ENCODE data around the gene SOX21. TPM values are rescaled to one million over a fixed set of nuclear protein-coding genes. Genes with fewer than 3 reads are reported as not detected.

SOX21 gene
- total RNA-seq, 5 donors from 2014 or later (not counting 1 experiment from before 2014, with no cell fraction given), result not detected

DNA sequence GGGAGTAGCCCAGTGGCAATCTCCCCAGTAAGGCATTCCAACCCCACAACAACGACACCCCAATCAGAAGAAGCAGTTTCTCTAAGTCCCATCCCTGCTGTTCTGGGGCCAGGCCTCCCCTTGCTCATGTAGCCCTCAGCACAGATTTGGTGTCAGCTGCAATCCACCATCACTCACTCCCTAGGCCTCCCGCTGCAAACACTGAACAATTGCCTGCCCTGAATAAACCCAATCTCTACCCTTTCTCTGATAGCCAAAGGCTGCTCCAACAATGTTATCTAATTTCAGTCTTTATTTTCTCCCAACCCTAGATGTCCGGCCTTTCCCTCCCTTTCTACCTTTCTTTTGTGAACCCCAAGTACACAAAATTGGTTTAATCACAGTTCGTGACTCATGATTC lies 5.6 kb upstream of the SOX21 start:
- no peak overlapping the region for H3K4me3 Mint-ChIP-seq
- peaks cover 0 to 2% of the 10 kb centered on the region in 2 experiments for H3K4me1 ChIP-seq (ENCODE audit: control insufficient read depth in 1 of 2, extremely low read depth in 1 of 2, insufficient read depth in 2 of 2, low read length in 2 of 2)
- no peak overlapping the region for H3K27ac Mint-ChIP-seq
- ChIA-PET CTCF (no interaction called here), POLR2A (no interaction called here)
- H3K36me3 ChIP-seq (ENCODE audit: control insufficient read depth in 2 of 2, extremely low read depth in 1 of 2, insufficient read depth in 1 of 2, low read length in 1 of 2), result no peaks in the 10 kb centered on the region
- no peak overlapping the region for H3K27ac ChIP-seq (ENCODE audit: low read length)
- no peak for ATAC-seq (replicated peaks in 1 of 4)
- peaks cover 5 to 23% of the 10 kb centered on the region in 2 experiments for H3K27me3 ChIP-seq (replicated peaks in 1 of 2; ENCODE audit: control insufficient read depth in 2 of 2, extremely low read depth in 1 of 2, insufficient read depth in 2 of 2, low read length in 1 of 2)
- 83% methylated on average over 2 of the region's 4 CpGs for WGBS (ENCODE audit: insufficient coverage)
- no peaks in the 10 kb centered on the region for H3K9me3 ChIP-seq
- peaks cover 0 to 5% (median 3%) of the 10 kb centered on the region in 3 donors for H3K4me1 Mint-ChIP-seq
- H3K27me3 Mint-ChIP-seq, result peaks cover 52 to 65% of the 10 kb centered on the region in 2 donors
- H3K36me3 Mint-ChIP-seq, result no peaks in the 10 kb centered on the region
- H3K4me3 ChIP-seq (ENCODE audit: control insufficient read depth in 1 of 2, extremely low read depth in 1 of 2, low read length in 1 of 2), result no peak overlapping the region
- no peaks in the 10 kb centered on the region for H3K9me3 Mint-ChIP-seq
- no peak for DNase-seq

- no peak overlapping the region for H3K27ac Mint-ChIP-seq
- H3K27me3 ChIP-seq (replicated peaks in 1 of 2; ENCODE audit: control insufficient read depth in 2 of 2, extremely low read depth in 1 of 2, insufficient read depth in 2 of 2, low read length in 1 of 2), result peaks cover 5 to 30% of the 10 kb centered on the region in 2 experiments
- H3K4me1 ChIP-seq (ENCODE audit: control insufficient read depth in 1 of 2, extremely low read depth in 1 of 2, insufficient read depth in 2 of 2, low read length in 2 of 2), result peaks cover 2 to 14% of the 10 kb centered on the region in 2 experiments
- H3K4me1 Mint-ChIP-seq, result peaks cover 0 to 10% (median 9%) of the 10 kb centered on the region in 3 donors
- WGBS (ENCODE audit: insufficient coverage), result 0% methylated on average over 1 of the region's 5 CpGs
- no peaks in the 10 kb centered on the region for H3K9me3 ChIP-seq
- CTCF ChIA-PET, result no interaction called here
- no peak overlapping the region for H3K4me3 ChIP-seq (ENCODE audit: control insufficient read depth in 1 of 2, extremely low read depth in 1 of 2, low read length in 1 of 2)
- ATAC-seq (replicated peaks in 1 of 4), result no peak
- H3K36me3 Mint-ChIP-seq, result no peaks in the 10 kb centered on the region
- POLR2A ChIA-PET, result no interaction called here
- H3K27me3 Mint-ChIP-seq, result peaks cover 43 to 56% of the 10 kb centered on the region in 2 donors
- H3K36me3 ChIP-seq (ENCODE audit: control insufficient read depth in 2 of 2, extremely low read depth in 1 of 2, insufficient read depth in 1 of 2, low read length in 1 of 2), result no peaks in the 10 kb centered on the region
- H3K4me3 Mint-ChIP-seq, result no peak overlapping the region
- no peaks in the 10 kb centered on the region for H3K9me3 Mint-ChIP-seq
- H3K27ac ChIP-seq (ENCODE audit: low read length), result no peak overlapping the region
- DNase-seq, result no peak
Measured at GRCh38 chr13:94716016-94716415, 3.7 kb upstream of the SOX21 start.

GRCh38 chr13:94713561-94714182 lies 1.3 kb upstream of the SOX21 start:
- ATAC-seq (replicated peaks in 1 of 4) (no peak), DNase-seq (no peak)
- H3K4me3 ChIP-seq (ENCODE audit: control insufficient read depth in 1 of 2, extremely low read depth in 1 of 2, low read length in 1 of 2), result no peak overlapping the region
- no peaks in the 10 kb centered on the region for H3K36me3 ChIP-seq (ENCODE audit: control insufficient read depth in 2 of 2, extremely low read depth in 1 of 2, insufficient read depth in 1 of 2, low read length in 1 of 2)
- H3K27ac ChIP-seq (ENCODE audit: low read length), result no peak overlapping the region
- peaks cover 5 to 33% of the 10 kb centered on the region in 2 experiments for H3K27me3 ChIP-seq (replicated peaks in 1 of 2; ENCODE audit: control insufficient read depth in 2 of 2, extremely low read depth in 1 of 2, insufficient read depth in 2 of 2, low read length in 1 of 2)
- H3K27me3 Mint-ChIP-seq, result peaks cover 54 to 67% of the 10 kb centered on the region in 2 donors
- H3K4me1 Mint-ChIP-seq, result peaks cover 0 to 20% (median 18%) of the 10 kb centered on the region in 3 donors
- no peaks in the 10 kb centered on the region for H3K9me3 ChIP-seq
- no peak overlapping the region for H3K27ac Mint-ChIP-seq
- peaks cover 2 to 18% of the 10 kb centered on the region in 2 experiments for H3K4me1 ChIP-seq (ENCODE audit: control insufficient read depth in 1 of 2, extremely low read depth in 1 of 2, insufficient read depth in 2 of 2, low read length in 2 of 2)
- 13% methylated on average over 16 of the region's 22 CpGs for WGBS (ENCODE audit: insufficient coverage)
- no peaks in the 10 kb centered on the region for H3K9me3 Mint-ChIP-seq
- peaks cover 3% of the 10 kb centered on the region for H3K36me3 Mint-ChIP-seq
- ChIA-PET POLR2A (no interaction called here), CTCF (no interaction called here)
- H3K4me3 Mint-ChIP-seq, result no peak overlapping the region

DNA sequence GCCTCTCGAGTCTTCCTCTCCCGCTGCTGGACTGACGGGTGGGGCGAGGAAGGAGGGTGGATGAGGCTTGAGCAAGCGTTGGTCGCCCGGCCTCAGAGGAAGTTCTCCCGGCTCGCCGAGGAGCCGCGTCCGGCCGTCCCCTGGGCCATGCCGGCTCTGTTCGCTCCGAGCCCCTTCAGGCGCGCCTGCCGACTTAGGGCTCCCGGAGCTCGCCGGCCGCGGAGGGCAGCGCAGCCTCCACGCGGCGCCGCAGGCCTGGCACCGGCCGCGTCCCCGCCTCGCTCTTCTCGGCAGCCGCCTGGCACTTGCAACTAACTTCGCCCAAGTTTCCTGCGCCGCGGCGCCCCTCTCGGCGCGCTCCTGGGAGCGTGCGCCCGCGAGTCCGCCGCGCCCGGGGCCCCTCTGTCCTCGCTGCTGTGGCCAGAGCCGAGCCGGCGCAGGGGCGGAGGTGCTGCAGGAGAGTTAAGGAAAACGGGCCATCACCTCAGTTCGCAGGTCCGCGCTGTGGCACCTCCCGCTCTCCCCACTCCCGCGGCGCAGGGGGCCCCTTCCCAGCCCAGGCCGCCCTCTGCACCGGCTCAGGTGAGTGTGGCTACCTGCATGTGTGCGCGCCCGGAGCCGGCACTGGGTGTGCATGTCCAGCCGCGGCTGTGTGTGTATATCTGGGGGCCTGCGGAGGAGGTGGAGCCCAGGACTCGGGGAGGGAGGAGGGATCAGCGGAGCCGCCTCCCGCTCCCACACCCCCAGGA lies 641 bp upstream of the SOX21 start:
- no peaks in the 10 kb centered on the region for H3K9me3 ChIP-seq
- H3K36me3 Mint-ChIP-seq, result peaks cover 3% of the 10 kb centered on the region
- H3K27ac ChIP-seq (ENCODE audit: low read length), result no peak overlapping the region
- no peak for DNase-seq
- 2% methylated on average over 61 of the region's 79 CpGs for WGBS (ENCODE audit: insufficient coverage)
- POLR2A ChIA-PET, result no interaction called here
- H3K9me3 Mint-ChIP-seq, result no peaks in the 10 kb centered on the region
- H3K27me3 ChIP-seq (replicated peaks in 1 of 2; ENCODE audit: control insufficient read depth in 2 of 2, extremely low read depth in 1 of 2, insufficient read depth in 2 of 2, low read length in 1 of 2), result peaks cover 6 to 38% of the 10 kb centered on the region in 2 experiments
- peak overlapping the region in 1 of 2 donors; percentile 11 for H3K4me3 ChIP-seq (ENCODE audit: control insufficient read depth in 1 of 2, extremely low read depth in 1 of 2, low read length in 1 of 2)
- H3K27me3 Mint-ChIP-seq, result peaks cover 59 to 71% of the 10 kb centered on the region in 2 donors
- H3K4me1 Mint-ChIP-seq, result peaks cover 3 to 24% (median 23%) of the 10 kb centered on the region in 3 donors
- H3K27ac Mint-ChIP-seq, result no peak overlapping the region
- H3K4me1 ChIP-seq (ENCODE audit: control insufficient read depth in 1 of 2, extremely low read depth in 1 of 2, insufficient read depth in 2 of 2, low read length in 2 of 2), result peaks cover 2 to 22% of the 10 kb centered on the region in 2 experiments
- H3K4me3 Mint-ChIP-seq, result peak overlapping the region in 2 of 3 donors; percentile 43 to 60
- H3K36me3 ChIP-seq (ENCODE audit: control insufficient read depth in 2 of 2, extremely low read depth in 1 of 2, insufficient read depth in 1 of 2, low read length in 1 of 2), result no peaks in the 10 kb centered on the region
- CTCF ChIA-PET, result no interaction called here
- ATAC-seq (replicated peaks in 1 of 4), result peak in 2 of 4 experiments; percentile 4 to 34

DNA sequence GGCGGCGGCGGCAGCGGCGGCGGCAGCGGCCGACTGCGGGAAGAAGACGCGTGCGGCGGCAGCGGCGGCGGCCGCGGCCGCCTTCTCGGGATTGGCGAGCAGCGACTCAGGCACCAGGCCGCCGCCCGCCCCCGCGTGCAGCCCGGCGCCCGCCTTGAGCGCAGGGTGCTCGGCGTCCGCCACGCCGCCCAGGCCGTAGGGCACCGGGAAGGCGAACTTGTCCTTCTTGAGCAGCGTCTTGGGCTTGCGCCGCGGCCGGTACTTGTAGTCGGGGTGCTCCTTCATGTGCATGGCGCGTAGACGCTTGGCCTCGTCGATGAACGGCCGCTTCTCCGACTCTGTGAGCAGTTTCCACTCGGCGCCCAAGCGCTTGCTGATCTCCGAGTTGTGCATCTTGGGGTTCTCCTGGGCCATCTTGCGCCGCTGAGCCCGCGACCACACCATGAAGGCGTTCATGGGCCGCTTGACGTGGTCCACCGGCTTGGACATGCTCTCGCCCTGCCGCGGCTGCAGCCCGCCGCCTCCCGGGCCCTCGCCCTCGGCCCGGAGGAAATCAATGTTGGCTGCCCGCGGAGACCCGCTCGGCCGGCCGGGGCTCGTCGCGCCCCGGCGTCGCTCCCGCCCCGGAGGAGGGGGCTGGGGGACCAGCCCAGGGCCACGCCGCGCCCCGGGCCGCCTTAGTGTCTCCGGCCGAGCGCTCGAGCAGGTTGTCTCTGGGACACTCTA lies 621 bp downstream of the SOX21 start:
- H3K27me3 Mint-ChIP-seq, result peaks cover 65 to 72% of the 10 kb centered on the region in 2 donors
- Histone ChIP-seq H3K4me1 (ENCODE audit: control insufficient read depth in 1 of 2, extremely low read depth in 1 of 2, insufficient read depth in 2 of 2, low read length in 2 of 2) (peaks cover 2 to 34% of the 10 kb centered on the region in 2 experiments), H3K27me3 (replicated peaks in 1 of 2; ENCODE audit: control insufficient read depth in 2 of 2, extremely low read depth in 1 of 2, insufficient read depth in 2 of 2, low read length in 1 of 2) (peaks cover 11 to 44% of the 10 kb centered on the region in 2 experiments), H3K36me3 (ENCODE audit: control insufficient read depth in 2 of 2, extremely low read depth in 1 of 2, insufficient read depth in 1 of 2, low read length in 1 of 2) (no peaks in the 10 kb centered on the region), H3K9me3 (no peaks in the 10 kb centered on the region), H3K4me3 (ENCODE audit: control insufficient read depth in 1 of 2, extremely low read depth in 1 of 2, low read length in 1 of 2) (peak overlapping the region in 1 of 2 donors; percentile 39), H3K27ac (ENCODE audit: low read length) (no peak overlapping the region)
- WGBS (ENCODE audit: insufficient coverage), result 5% methylated on average over 97 of the region's 97 CpGs
- H3K27ac Mint-ChIP-seq, result no peak overlapping the region
- H3K4me1 Mint-ChIP-seq, result peaks cover 11 to 33% (median 29%) of the 10 kb centered on the region in 3 donors
- ATAC-seq (replicated peaks in 1 of 4) (peak in 2 of 4 experiments; percentile 28 to 29), DNase-seq (no peak)
- H3K4me3 Mint-ChIP-seq, result peak overlapping the region; percentile 31 to 60 (median 43)
- no peaks in the 10 kb centered on the region for H3K9me3 Mint-ChIP-seq
- H3K36me3 Mint-ChIP-seq, result peaks cover 3% of the 10 kb centered on the region
- CTCF ChIA-PET, result no interaction called here
- POLR2A ChIA-PET, result no interaction called here

All from T-cell (primary cell).